RWPE2 (cell line): ENCODE measurements around the gene RBP5.

Experiments
- ATAC-seq: fragments of 200-7000 bp; cut with Tn5 transposase; 3 replicates; pipeline ENCODE4 v1.9.1; 2021; ENCODE audit warnings: low read depth
- DNase-seq: peaks from one replicate; pipeline ENCODE4 v3.0.0-alpha.2; 2020; ENCODE audit warnings: low spot score
- H3K27ac ChIP-seq: fragments of 450-650 bp; 2 replicates; pipeline ENCODE4 v1.5.1; 2017; ENCODE audit warnings: mild to moderate bottlenecking; ENCODE audit not compliant: poor library complexity, severe bottlenecking
- H3K27me3 ChIP-seq: fragments of 250-450 bp; sonication (Bioruptor Pico); 2 replicates; pipeline ENCODE4 v1.5.1; 2021; ENCODE audit warnings: mild to moderate bottlenecking, moderate library complexity; ENCODE audit not compliant: insufficient read depth, poor library complexity, severe bottlenecking
- H3K36me3 ChIP-seq: fragments of 250-450 bp; sonication (Bioruptor Pico); 2 replicates; pipeline ENCODE4 v1.5.1; 2020; ENCODE audit warnings: low read depth, mild to moderate bottlenecking, moderate library complexity
- H3K4me1 ChIP-seq: fragments of 250-450 bp; sonication (Bioruptor Pico); 2 replicates; pipeline ENCODE4 v1.5.1; 2021; ENCODE audit warnings: mild to moderate bottlenecking, moderate library complexity; ENCODE audit not compliant: insufficient read depth, poor library complexity, severe bottlenecking
- H3K4me3 ChIP-seq: fragments of 250-450 bp; sonication (Bioruptor Pico); 2 replicates; pipeline ENCODE4 v1.5.1; 2021; ENCODE audit warnings: mild to moderate bottlenecking, moderate library complexity; ENCODE audit not compliant: severe bottlenecking
- H3K9me3 ChIP-seq: fragments of 250-450 bp; sonication (Bioruptor Pico); 2 replicates; pipeline ENCODE4 v1.5.1; 2021; ENCODE audit warnings: mild to moderate bottlenecking, moderate library complexity; ENCODE audit not compliant: severe bottlenecking
- TF ChIP-seq, protein P1 (sequence below): fragments of 450-650 bp; IDR thresholded peaks from one replicate; pipeline ENCODE4 v1.5.1; 2017; ENCODE audit warnings: mild to moderate bottlenecking, moderate library complexity; ENCODE audit not compliant: poor library complexity, severe bottlenecking

Gene RBP5

DNA sequence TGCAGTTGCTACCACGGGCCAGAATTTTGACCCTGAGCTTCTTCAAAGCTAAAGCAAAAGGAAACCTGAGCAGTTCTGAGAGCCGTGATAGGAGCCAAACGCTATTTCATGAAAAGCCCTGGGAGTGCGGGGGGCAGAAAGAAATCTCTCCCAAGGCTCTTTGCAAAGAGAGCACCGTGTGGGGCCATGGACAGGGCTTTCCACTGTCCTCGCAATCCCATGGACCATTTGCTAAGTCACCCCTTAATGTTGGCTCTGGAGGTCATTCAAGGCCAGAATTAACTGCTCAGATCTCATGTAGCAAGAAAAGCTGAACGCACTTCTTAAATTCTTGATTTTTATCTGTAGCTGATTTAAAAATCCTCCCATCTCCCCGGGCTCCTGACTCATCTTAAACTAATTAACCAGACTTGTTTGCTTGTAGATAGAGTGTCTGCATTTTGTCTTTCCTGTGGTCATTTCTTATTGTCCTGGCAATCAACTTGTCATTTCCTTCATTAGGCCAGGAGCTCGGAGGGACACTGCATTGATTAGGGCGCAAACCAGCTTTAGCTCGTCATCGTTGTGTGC is 26.3 kb upstream of the RBP5 start:
- Histone ChIP-seq H3K9me3 (no peaks in the 10 kb centered on the region), H3K4me1 (peaks cover 5% of the 10 kb centered on the region), H3K27me3 (no peaks in the 10 kb centered on the region), H3K27ac (no peak overlapping the region), H3K4me3 (no peak overlapping the region), H3K36me3 (no peaks in the 10 kb centered on the region)
- DNase-seq (no peak), ATAC-seq (no peak)
- TF ChIP-seq, protein P1, sequence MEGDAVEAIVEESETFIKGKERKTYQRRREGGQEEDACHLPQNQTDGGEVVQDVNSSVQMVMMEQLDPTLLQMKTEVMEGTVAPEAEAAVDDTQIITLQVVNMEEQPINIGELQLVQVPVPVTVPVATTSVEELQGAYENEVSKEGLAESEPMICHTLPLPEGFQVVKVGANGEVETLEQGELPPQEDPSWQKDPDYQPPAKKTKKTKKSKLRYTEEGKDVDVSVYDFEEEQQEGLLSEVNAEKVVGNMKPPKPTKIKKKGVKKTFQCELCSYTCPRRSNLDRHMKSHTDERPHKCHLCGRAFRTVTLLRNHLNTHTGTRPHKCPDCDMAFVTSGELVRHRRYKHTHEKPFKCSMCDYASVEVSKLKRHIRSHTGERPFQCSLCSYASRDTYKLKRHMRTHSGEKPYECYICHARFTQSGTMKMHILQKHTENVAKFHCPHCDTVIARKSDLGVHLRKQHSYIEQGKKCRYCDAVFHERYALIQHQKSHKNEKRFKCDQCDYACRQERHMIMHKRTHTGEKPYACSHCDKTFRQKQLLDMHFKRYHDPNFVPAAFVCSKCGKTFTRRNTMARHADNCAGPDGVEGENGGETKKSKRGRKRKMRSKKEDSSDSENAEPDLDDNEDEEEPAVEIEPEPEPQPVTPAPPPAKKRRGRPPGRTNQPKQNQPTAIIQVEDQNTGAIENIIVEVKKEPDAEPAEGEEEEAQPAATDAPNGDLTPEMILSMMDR, result no peak

DNA sequence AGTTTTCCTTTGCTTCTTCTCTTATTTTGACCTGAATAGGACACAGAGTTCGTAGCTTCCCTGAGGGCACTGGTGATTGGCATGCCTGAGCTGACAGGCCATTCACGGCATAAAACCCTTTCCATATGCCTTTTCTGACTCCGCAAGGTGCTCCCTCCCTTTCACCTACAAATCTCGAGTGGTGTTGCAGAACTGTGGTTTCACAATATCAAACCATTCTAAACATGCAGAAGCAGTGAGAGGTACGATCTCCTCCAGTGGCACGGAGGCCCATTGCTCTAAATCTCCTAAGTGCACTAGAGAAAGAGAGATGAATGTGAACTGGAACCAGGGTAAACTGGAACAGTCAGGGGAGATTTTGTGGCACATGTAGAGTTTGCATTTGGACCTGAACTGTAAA is 25.4 kb upstream of the RBP5 start:
- Histone ChIP-seq H3K27me3 (no peaks in the 10 kb centered on the region), H3K36me3 (no peaks in the 10 kb centered on the region), H3K27ac (no peak overlapping the region), H3K4me1 (peaks cover 5% of the 10 kb centered on the region), H3K9me3 (no peaks in the 10 kb centered on the region), H3K4me3 (no peak overlapping the region)
- TF ChIP-seq, protein P1, result no peak
- ATAC-seq, result no peak
- DNase-seq, result no peak

DNA sequence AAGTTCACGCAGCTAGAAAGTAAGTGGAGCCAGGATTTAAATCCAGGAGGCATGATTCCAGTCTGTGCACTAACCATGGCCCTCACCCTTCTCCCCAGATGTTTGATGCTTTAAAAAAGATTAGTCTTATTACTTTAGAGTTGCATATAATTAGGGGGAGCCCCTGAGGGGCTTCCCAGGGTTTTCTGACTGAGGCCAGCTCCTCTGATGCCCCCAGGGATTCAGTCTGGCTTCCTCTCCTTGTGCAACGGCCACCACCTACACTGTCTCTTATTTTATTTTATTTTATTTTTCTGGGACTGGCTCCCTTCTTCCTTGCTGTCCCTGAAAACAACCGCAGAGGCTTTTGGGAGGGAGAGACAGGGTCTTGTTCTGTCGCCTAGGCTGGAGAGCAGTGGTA is 24.1 kb upstream of the RBP5 start:
- H3K4me3 ChIP-seq, result no peak overlapping the region
- H3K27ac ChIP-seq, result no peak overlapping the region
- no peaks in the 10 kb centered on the region for H3K36me3 ChIP-seq
- ATAC-seq (no peak), DNase-seq (no peak)
- H3K4me1 ChIP-seq, result peaks cover 5% of the 10 kb centered on the region
- H3K9me3 ChIP-seq, result no peaks in the 10 kb centered on the region
- H3K27me3 ChIP-seq, result no peaks in the 10 kb centered on the region
- TF ChIP-seq, protein P1, result no peak

DNA sequence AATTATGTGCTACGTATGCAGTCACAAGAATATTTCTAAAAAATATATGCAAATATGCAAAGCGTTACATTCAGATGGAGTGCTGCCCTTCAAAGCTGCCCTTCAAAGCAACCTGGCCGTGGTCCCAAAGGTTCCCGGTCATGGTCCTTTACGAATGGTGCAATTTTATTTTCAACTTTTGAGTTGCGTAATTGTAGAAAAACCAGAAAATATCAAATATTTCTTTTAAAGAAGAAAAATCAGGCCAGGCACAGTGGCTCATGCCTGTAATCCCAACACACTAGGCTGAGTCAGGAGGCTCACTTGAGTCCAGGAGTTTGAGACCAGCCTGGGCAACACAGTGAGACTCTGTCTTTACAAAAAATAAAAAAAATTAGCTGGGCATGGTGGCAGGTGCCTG is 22.8 kb upstream of the RBP5 start:
- TF ChIP-seq, protein P1, result no peak
- Histone ChIP-seq H3K4me1 (peaks cover 5% of the 10 kb centered on the region), H3K9me3 (no peaks in the 10 kb centered on the region), H3K27ac (no peak overlapping the region), H3K4me3 (no peak overlapping the region), H3K36me3 (no peaks in the 10 kb centered on the region), H3K27me3 (no peaks in the 10 kb centered on the region)
- DNase-seq, result no peak
- ATAC-seq, result no peak

DNA sequence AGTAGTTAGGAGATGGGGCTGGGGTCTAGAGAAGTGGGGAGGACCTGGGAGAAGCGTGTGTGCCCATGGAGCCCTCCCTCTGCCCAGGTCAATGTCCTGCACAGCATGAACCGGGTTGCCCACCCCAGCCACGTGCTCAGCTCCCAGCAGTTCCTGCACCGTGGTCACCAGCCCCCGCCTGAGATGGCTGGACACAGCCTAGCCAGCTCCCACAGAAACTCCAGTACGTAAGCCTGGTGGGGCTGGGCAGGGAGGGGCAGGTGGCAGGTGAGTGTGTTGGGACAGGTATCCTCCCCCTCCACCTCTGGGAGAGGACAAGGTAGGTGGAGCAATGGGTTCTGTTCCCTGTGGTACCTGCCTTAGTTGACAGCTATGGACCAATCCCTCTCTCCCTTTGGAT is 22.2 kb upstream of the RBP5 start:
- no peaks in the 10 kb centered on the region for H3K36me3 ChIP-seq
- H3K9me3 ChIP-seq, result no peaks in the 10 kb centered on the region
- TF ChIP-seq, protein P1, result no peak
- H3K4me3 ChIP-seq, result no peak overlapping the region
- no peak overlapping the region for H3K27ac ChIP-seq
- ATAC-seq, result no peak
- no peak for DNase-seq
- peaks cover 3% of the 10 kb centered on the region for H3K4me1 ChIP-seq
- no peaks in the 10 kb centered on the region for H3K27me3 ChIP-seq
